HCT116 (cell line): ENCODE results near the gene FOXF1.

ENCODE experiments used
- ATF3 ChIP-seq: IDR thresholded peaks from 2 replicates; pipeline ENCODE4 v1.6.1; 2012
- CEBPB ChIP-seq: IDR thresholded peaks from 2 replicates; pipeline ENCODE4 v1.6.1; 2012; ENCODE audit warnings: low read depth
- CTCF ChIP-seq, 3 experiments: fragments of 200-600 bp in 1 of 3; sonication (generic) in 1 of 3; IDR thresholded peaks in 2 of 3; conservative IDR thresholded peaks in 1 of 3; 2 replicates each; pipeline ENCODE4 v1.5.1; 2012 to 2017; ENCODE audit warnings: low read depth in 2 of 3, low read length in 2 of 3, antibody characterized with exemption in 1 of 3, borderline replicate concordance in 1 of 3, control low read depth in 1 of 3, mild to moderate bottlenecking in 1 of 3, mixed read lengths in 1 of 3, mixed run types in 1 of 3, moderate library complexity in 1 of 3; ENCODE audit not compliant: insufficient read depth in 1 of 3
- EGR1 ChIP-seq: IDR thresholded peaks from 2 replicates; pipeline ENCODE4 v1.6.1; 2012; ENCODE audit warnings: low read depth
- ELF1 ChIP-seq: IDR thresholded peaks from 2 replicates; pipeline ENCODE4 v1.6.1; 2012; ENCODE audit warnings: low read depth, borderline replicate concordance
- POLR2A ChIP-seq: IDR thresholded peaks from 2 replicates; pipeline ENCODE4 v1.7.0; 2011; ENCODE audit warnings: borderline replicate concordance; ENCODE audit not compliant: insufficient read depth, insufficient read length; ENCODE audit errors: extremely low read depth
- POLR2AphosphoS5 ChIP-seq: IDR thresholded peaks from 2 replicates; pipeline ENCODE4 v1.6.1; 2011; ENCODE audit warnings: mild to moderate bottlenecking, low read depth, low read length, moderate library complexity
- SIN3A ChIP-seq: IDR thresholded peaks from 2 replicates; pipeline ENCODE4 v1.6.1; 2012; ENCODE audit warnings: low read depth
- SP1 ChIP-seq: IDR thresholded peaks from 2 replicates; pipeline ENCODE4 v1.6.1; 2012; ENCODE audit warnings: low read depth
- SRF ChIP-seq: IDR thresholded peaks from 2 replicates; pipeline ENCODE4 v1.6.1; 2012; ENCODE audit warnings: low read depth
- TF ChIP-seq, protein P1 (sequence below): IDR thresholded peaks from 2 replicates; pipeline ENCODE4 v1.6.1; 2012

- TF ChIP-seq CEBPB (no peak), CTCF (IDR thresholded peaks at IDR 0.05 in 2 of 3, conservative IDR thresholded peaks at IDR 0.05 in 1 of 3; ENCODE audit: borderline replicate concordance in 1 of 3, insufficient read depth in 1 of 3, low read depth in 2 of 3, low read length in 2 of 3) (no peak), SRF (no peak), ATF3 (no peak), POLR2A (no peak), POLR2AphosphoS5 (no peak), SP1 (no peak), EGR1 (no peak), SIN3A (no peak), ELF1 (no peak)
- TF ChIP-seq, protein P1, sequence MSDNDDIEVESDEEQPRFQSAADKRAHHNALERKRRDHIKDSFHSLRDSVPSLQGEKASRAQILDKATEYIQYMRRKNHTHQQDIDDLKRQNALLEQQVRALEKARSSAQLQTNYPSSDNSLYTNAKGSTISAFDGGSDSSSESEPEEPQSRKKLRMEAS, result no peak
Observed at GRCh38 chr16:86542756-86543750, 32.7 kb downstream of the FOXF1 start.
